Mesodermal cell (in vitro differentiated cells): Measurements from ENCODE around the gene RNF114.

Source experiments
- H3K27ac ChIP-seq: 2 replicates; pipeline ENCODE4 v1.7.0; 2013; ENCODE audit warnings: mild to moderate bottlenecking, low read depth, low read length, moderate library complexity; ENCODE audit not compliant: severe bottlenecking
- H3K36me3 ChIP-seq: 2 replicates; pipeline ENCODE4 v1.7.1; 2013; ENCODE audit warnings: mild to moderate bottlenecking, low read length, moderate library complexity; ENCODE audit not compliant: control insufficient read depth, insufficient read depth
- H3K4me1 ChIP-seq: one replicate; pipeline ENCODE4 v1.7.1; 2013; ENCODE audit warnings: mild to moderate bottlenecking, low read length; ENCODE audit not compliant: insufficient read depth, control insufficient read depth, poor library complexity, severe bottlenecking
- H3K4me3 ChIP-seq: 2 replicates; pipeline ENCODE4 v1.7.0; 2013; ENCODE audit warnings: low read length, control low read depth, mild to moderate bottlenecking; ENCODE audit not compliant: insufficient read depth, poor library complexity, severe bottlenecking; ENCODE audit errors: extremely low read depth
- H3K9me3 ChIP-seq: 2 replicates; pipeline ENCODE4 v1.7.1; 2013; ENCODE audit warnings: mild to moderate bottlenecking, low read length, moderate library complexity; ENCODE audit not compliant: control insufficient read depth
- WGBS, 2 experiments: methylation state at CpG; one replicate each; pipeline ENCODE4 v1.1.5; 2013; ENCODE audit warnings: missing lambda C conversion rate in 2 of 2; ENCODE audit not compliant: insufficient coverage in 2 of 2; 5-methylcytosine and 5-hydroxymethylcytosine counted together

RNF114 gene

DNA sequence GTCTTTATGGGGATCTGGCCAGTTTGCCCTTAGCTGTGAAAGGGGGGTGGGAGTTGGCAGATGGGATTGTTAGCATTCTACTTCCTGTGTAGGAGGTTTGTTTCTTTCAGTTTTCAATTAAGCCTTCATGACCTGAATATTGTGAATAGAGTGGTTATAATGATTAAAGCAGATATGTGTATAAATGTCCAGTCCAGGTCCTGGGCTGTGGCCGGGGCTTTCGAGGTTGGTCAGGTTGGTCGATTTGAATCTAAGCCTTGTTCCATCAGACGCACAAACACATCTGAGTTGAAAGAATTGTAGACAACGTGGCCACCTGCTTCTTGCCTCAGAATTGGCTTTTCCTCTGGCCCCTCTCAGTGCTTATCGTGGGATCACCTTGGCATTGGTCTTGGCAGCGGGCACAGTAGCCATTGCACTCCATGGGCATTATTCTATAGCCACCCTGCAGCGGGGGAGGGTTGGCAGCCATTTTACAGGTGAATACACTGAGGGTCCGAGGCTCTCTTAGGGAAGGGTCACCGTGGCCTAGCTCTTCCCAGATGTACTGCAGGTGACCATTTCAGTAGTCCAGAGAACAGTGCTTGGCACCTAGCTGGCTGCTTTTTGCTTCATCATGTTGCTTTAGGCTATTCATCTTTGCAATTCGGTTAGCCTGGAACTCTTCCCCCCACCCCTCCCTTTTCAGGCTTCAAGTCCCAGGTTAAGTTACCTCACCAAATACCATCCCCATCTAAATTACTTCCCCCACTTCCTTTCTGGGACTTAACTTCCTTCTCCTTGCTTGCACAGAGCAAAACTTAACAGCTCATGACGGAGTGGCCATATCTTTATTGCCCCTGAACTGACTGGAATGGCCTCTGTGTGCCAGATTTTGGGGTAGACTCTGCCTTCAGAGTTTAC lies 1.1 kb downstream of the RNF114 start:
- H3K27ac ChIP-seq: no peak overlapping the region
- H3K9me3 ChIP-seq: no peaks in the 10 kb centered on the region
- H3K4me3 ChIP-seq: peak overlapping the region; percentile 91
- H3K36me3 ChIP-seq: peaks cover 34% of the 10 kb centered on the region
- WGBS, 2 experiments: 13 to 16% methylated on average over 8 to 11 of the region's 12 CpGs
- H3K4me1 ChIP-seq: peaks cover 9% of the 10 kb centered on the region

DNA sequence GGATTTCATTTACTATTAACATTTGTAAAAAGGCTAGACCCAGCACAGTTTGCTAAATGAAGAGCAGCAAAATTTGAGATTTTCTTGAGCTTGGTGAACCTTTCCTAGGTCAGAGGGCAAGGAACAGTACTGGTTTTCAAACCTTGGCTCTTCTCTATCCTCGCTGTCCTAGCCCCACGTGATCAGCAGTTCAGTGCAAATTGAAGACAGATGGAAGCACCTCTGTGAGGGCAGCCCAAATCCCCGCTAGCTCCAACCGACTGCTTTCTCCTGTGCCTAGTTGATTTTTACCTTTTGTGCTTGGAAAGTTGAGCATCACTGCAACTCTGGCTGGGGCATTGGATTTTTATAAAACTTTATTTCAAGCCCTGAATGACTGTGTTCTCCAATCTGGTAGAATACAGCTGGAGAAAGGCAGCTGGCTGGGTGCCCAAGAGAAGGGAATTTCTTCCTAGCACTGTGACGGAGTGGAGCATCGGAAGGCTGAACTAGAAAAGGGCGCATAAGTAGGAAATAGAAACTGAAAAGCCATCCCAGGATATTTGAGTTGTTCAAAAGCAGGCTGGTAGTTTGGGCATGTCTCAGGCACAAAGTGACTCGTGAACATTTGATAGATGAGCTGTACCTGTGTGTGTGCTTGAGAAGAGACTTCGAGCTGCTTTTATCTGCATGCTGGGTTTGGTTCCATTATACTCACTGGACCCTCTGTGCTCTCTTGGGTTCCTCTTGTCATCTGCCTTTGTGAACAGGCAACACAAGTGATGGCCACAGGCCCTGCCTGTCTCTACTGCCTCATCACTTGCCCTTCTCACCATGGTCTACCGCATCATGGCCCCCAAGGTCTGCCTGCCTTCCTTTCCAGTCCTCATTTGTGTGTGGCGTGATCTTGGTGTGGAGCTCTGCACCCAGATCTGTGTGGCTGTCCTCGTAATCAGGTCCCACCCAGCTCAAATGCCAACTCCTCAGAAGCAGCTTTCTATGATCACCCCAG lies 2.3 kb downstream of the RNF114 start:
- Histone ChIP-seq H3K4me3 (no peak overlapping the region), H3K9me3 (no peaks in the 10 kb centered on the region), H3K27ac (no peak overlapping the region), H3K4me1 (peaks cover 9% of the 10 kb centered on the region), H3K36me3 (peaks cover 44% of the 10 kb centered on the region)
- 82 to 93% methylated on average over 12 of the region's 12 CpGs for WGBS, 2 experiments

DNA sequence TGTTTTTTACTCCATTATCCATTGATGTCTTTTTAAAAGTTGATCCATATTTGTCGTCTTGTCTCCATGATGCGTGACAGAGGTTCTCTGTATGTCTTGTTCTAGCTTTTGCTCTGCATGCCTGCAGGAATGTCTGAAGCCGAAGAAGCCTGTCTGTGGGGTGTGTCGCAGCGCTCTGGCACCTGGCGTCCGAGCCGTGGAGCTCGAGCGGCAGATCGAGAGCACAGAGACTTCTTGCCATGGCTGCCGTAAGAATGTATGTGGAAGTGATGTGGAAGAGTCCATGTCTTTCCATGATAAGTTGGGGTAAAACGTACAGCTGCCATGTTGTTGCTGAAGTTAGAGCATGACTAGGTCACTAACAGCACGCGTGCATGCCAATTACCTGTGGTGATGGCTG lies 5.3 kb downstream of the RNF114 start:
- 95 to 97% methylated on average over 13 to 15 of the region's 15 CpGs for WGBS, 2 experiments
- peaks cover 66% of the 10 kb centered on the region for H3K36me3 ChIP-seq
- H3K4me3 ChIP-seq: no peak overlapping the region
- H3K27ac ChIP-seq: no peak overlapping the region
- peaks cover 9% of the 10 kb centered on the region for H3K4me1 ChIP-seq
- no peaks in the 10 kb centered on the region for H3K9me3 ChIP-seq

DNA sequence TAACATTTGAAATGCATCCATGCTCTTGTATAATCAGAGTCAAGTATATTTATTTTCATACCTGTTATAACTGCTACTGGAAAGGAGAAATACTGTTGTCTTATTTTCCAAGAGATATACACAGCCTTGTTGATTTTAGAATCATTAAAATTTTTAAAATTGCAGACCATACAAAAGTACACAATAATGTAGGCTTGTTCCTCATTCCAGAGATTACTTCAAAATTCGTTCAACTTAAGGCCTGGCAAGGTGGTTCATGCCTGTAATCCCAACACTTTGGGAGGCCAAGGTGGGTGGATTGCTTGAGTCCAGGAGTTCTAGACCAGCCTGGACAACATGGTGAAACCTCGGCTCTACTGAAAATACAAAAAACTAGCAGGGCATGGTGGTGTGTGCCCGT lies 6.1 kb downstream of the RNF114 start:
- H3K4me3 ChIP-seq: no peak overlapping the region
- peaks cover 74% of the 10 kb centered on the region for H3K36me3 ChIP-seq
- H3K4me1 ChIP-seq: peaks cover 7% of the 10 kb centered on the region
- H3K9me3 ChIP-seq: no peaks in the 10 kb centered on the region
- 93 to 97% methylated on average over 2 to 3 of the region's 3 CpGs for WGBS, 2 experiments
- no peak overlapping the region for H3K27ac ChIP-seq

DNA sequence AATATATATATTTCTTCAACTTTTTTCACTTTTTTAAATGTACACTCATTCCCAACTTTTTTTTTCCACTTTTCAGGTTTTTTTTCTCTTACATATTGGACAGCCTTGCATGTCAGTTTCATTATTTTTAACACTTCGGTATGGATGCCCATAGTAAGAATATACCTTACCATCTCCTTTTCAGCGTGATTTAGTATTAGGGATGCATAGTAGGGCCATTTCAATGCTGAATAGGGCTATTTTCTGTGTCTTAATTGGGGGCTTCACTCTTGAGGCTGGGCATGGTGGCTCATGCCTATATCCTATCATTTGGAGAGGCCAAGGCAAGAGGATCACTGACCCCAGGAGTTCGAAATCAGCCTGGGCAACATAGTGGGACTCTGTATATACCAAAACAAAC lies 6.7 kb downstream of the RNF114 start:
- peaks cover 78% of the 10 kb centered on the region for H3K36me3 ChIP-seq

DNA sequence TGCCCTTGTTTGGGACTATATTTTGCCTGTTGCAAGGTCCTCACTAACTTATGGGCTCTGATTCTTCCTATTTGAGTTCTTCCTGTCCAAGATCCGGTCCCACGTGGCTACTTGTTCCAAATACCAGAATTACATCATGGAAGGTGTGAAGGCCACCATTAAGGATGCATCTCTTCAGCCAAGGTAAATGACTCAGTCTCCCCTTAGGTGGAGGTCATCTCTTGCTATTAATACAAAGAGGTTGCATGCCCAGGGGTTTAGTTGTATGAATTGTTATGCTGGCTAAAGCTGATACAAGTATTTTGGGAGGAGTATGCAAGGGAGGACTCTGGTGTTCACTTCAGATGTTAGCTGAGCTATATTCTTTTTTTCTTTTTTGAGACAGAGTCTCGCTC lies 9.1 kb downstream of the RNF114 start:
- Histone ChIP-seq H3K36me3 (peaks cover 80% of the 10 kb centered on the region), H3K27ac (no peak overlapping the region)

More for the DNA sequence above, 6.7 kb downstream of the RNF114 start:
- Histone ChIP-seq H3K27ac (no peak overlapping the region), H3K4me3 (no peak overlapping the region), H3K4me1 (peaks cover under 1% of the 10 kb centered on the region), H3K9me3 (no peaks in the 10 kb centered on the region)
- WGBS, 2 experiments: no CpG with 5 or more reads among the region's 3 CpGs

DNA sequence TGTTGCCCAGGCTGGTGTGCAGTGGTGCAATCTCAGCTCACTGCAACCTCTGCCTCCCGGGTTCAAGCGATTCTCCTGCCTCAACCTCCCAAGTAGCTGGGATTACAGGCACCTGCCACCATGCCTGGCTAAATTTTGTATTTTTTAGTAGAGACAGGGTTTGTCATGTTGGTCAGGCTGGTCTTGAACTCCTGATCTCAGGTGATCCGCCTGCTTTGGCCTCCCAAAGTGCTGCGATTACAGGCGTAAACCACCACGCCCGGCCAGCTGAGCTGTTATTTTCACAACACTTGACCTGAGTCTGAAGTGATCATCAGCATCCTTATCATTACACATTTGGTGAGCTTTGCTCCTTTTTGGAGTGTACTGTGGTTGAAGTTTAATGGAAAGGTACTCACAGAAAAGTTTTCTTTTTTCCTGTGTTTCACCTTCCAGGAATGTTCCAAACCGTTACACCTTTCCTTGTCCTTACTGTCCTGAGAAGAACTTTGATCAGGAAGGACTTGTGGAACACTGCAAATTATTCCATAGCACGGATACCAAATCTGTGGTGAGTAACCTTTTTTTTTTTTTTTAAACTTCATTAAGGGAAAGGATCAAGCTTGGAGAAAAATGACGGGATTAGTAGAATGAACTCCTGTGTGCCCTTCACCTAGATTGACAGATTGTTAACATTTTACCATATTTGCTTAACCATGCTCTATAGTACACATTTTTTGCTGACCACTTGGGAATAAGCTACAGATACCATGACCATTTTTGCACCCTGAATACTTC lies 9.7 kb downstream of the RNF114 start:
- no peak overlapping the region for H3K4me3 ChIP-seq
- no peaks in the 10 kb centered on the region for H3K9me3 ChIP-seq
- peaks cover 85% of the 10 kb centered on the region for H3K36me3 ChIP-seq
- 40 to 83% methylated on average over 2 to 7 of the region's 10 CpGs for WGBS, 2 experiments
- H3K27ac ChIP-seq: no peak overlapping the region
- H3K4me1 ChIP-seq: peaks cover 11% of the 10 kb centered on the region

More for the DNA sequence above, 9.1 kb downstream of the RNF114 start:
- Histone ChIP-seq H3K4me3 (no peak overlapping the region), H3K9me3 (no peaks in the 10 kb centered on the region), H3K4me1 (peaks cover 11% of the 10 kb centered on the region)
- WGBS, 2 experiments: 100% methylated on average over 2 of the region's 3 CpGs; no CpG with 5 or more reads in 1 of the 2 experiments

DNA sequence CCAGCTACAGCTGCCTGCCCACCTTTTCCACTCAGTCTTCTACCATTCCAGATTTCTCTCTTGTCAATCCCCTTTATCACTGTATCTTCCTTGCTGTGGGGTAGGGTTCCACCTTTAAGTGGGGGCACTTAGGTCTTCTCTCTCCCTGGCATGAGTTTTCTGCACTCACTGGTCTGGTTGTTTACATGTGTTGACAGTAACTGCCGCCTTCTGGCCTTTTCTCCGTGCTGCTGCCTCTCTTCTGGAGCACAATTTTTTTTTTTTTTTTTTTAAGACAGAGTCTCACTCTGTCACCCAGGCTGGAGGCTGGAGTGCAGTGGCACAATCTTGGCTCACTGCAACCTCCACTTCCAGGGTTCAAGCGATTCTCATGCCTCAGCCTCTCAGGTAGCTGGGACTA lies 12.0 kb downstream of the RNF114 start:
- H3K27ac ChIP-seq: peak overlapping the region; percentile 80

DNA sequence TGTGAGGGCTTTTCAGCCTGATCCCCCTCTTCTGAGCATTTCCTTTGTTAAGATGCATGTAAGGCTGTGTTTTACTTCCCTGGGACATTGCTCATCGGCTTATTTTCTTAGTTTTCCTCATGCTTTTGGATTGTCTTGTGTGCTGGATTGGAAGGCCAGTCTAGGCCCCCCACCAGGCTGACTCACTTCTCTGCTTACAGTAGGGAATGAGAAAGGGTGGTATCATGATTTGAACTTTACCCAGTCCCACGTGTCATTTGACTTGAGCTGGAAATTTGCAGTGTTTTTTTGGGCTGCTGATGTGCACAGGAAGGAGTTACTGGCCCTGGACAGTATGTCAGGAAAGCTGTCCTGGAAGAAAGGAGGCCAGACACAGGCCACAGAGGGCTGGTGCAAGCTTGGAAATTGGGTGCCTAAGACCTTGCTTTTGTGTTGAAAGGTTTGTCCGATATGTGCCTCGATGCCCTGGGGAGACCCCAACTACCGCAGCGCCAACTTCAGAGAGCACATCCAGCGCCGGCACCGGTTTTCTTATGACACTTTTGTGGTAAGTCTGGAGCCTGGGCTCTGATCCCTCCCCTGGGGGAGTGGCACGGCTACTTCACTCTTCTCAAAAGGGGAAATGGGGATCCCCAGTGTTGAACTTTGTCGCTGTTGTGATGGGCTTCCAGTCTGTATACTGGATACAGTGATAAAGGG lies 12.8 kb downstream of the RNF114 start:
- no peaks in the 10 kb centered on the region for H3K9me3 ChIP-seq
- peaks cover 88% of the 10 kb centered on the region for H3K36me3 ChIP-seq
- peaks cover 11% of the 10 kb centered on the region for H3K4me1 ChIP-seq
- no peak overlapping the region for H3K4me3 ChIP-seq
- 97 to 99% methylated on average over 9 to 10 of the region's 11 CpGs for WGBS, 2 experiments
- H3K27ac ChIP-seq: peak overlapping the region; percentile 80

More for the DNA sequence above, 12.0 kb downstream of the RNF114 start:
- whole genome bisulfite sequencing, 2 experiments: 94 to 100% methylated on average over 2 of the region's 3 CpGs
- Histone ChIP-seq H3K4me3 (no peak overlapping the region), H3K9me3 (no peaks in the 10 kb centered on the region), H3K36me3 (peaks cover 84% of the 10 kb centered on the region), H3K4me1 (peaks cover 11% of the 10 kb centered on the region)
